ENCODE measurements around the gene SNRPA.

DNA sequence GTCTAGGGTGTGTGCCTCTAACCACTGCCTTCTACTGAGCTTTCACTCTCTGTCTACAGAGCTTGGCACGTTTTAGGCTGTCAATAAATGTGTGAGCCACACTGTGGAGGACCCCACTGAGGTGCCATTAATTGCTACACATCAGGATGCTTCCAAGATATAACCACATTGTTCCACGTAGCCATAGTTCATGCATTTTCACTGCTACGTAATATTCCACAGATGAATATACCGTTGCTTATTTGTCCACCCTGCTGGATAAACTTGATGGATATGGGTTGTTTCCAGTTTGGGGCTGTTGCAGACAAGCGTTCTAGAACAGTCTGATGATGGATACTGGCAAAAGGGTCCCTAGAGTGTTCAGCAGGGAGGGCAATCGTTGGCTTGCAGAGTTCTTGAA lies 49.2 kb upstream of the SNRPA start:
- TF ChIP-seq GATA2 (IDR thresholded peaks at IDR 0.05; ENCODE audit: low read depth, low read length) (no peak), GATA3 (IDR thresholded peaks at IDR 0.05; ENCODE audit: low read depth, low read length) (no peak)

Measured in SH-SY5Y (cell line).